ENCODE measurements around the gene HGF.

Gene HGF

DNA sequence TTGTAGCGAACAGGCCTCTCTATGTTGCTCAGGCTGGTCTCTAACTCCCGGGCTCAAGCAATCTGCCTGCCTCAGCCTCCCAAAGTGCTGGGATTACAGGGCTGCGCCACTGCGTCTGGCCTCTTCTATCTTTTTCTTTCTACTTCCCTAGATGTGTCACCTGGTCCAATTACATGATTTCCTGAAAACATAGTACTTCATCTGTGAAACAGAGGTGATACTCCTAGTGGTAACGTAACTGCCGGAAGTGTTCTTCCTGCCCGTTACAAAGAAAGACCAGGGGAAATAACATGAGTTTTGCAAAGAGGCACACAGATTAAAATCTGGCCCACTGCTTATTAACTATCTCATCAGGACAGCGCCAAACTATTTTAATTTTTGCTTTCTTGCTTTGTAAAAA, 18.4 kb upstream of the HGF start:
- H3K27me3 Mint-ChIP-seq = no peaks in the 10 kb centered on the region
- no peaks in the 10 kb centered on the region for H3K36me3 Mint-ChIP-seq (ENCODE audit: low read depth)
- no peak overlapping the region for H3K27ac Mint-ChIP-seq
- H3K4me1 Mint-ChIP-seq (ENCODE audit: low read depth) = no peaks in the 10 kb centered on the region
- peaks cover 2% of the 10 kb centered on the region for H3K9me3 Mint-ChIP-seq
- H3K4me3 Mint-ChIP-seq = no peak overlapping the region
- DNase-seq = no peak

DNA sequence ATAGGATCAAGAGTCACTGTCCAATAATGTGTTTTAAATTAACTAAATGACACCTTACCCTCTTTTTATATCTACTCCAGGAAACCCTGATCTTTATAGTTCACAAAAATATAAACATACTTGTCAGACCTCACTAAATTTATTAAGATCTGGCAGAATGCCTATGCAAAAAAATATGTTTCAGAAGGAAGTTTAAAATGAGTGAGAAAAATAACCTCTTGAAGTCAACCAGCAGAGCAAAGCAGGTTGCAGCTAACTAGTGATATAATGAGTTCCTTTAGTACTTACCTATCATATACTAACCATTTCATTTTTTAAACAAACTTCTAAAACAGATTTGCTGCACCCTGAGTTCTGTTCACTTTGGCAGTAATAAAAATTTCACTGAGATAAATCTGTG, 14.0 kb upstream of the HGF start:
- H3K27ac Mint-ChIP-seq = no peak overlapping the region
- H3K4me1 Mint-ChIP-seq (ENCODE audit: low read depth) = no peaks in the 10 kb centered on the region
- peaks cover 2% of the 10 kb centered on the region for H3K9me3 Mint-ChIP-seq

DNA sequence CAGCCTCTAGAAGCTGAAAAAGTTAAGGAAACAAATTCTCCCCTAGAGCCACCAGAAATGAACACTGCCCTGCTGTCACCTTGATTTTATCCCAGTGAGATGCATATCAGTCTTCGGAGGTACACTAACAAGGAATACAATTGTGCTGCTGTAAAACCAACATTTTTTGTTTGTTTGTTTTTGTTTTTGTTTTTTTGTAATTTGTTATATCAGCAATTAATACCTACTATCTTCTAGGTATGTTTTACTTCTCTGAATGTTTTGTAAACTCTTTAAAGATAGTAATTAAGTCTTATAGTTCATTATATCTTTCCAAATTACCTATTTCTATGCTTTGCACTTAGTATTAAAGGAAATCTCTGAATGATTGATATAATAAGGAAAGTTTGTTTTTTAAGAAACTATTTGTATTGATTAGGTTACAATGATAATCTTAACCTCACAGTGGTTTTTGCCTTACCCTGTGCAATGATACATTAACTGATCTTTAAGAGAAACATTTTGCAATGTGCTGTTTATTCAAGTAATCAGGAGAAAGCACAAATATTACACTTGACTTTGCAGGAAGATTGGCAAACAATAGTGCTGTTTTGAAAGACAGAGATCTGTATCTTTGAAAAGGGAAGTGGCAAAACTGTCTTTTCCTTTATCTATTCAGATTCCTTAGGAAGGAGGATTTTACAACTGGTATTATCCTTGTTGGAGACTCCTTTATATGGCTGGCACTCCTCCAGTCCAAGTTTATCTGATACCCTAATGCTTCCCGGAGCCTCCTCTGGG, 11.3 kb upstream of the HGF start:
- H3K36me3 Mint-ChIP-seq (ENCODE audit: low read depth) = no peaks in the 10 kb centered on the region
- peaks cover 2% of the 10 kb centered on the region for H3K9me3 Mint-ChIP-seq
- no peak overlapping the region for H3K4me3 Mint-ChIP-seq
- DNase-seq = no peak
- no peaks in the 10 kb centered on the region for H3K4me1 Mint-ChIP-seq (ENCODE audit: low read depth)
- H3K27ac Mint-ChIP-seq = no peak overlapping the region
- no peaks in the 10 kb centered on the region for H3K27me3 Mint-ChIP-seq

More for the DNA sequence above, 14.0 kb upstream of the HGF start:
- H3K4me3 Mint-ChIP-seq = no peak overlapping the region
- H3K36me3 Mint-ChIP-seq (ENCODE audit: low read depth) = no peaks in the 10 kb centered on the region
- no peaks in the 10 kb centered on the region for H3K27me3 Mint-ChIP-seq
- DNase-seq = no peak

DNA sequence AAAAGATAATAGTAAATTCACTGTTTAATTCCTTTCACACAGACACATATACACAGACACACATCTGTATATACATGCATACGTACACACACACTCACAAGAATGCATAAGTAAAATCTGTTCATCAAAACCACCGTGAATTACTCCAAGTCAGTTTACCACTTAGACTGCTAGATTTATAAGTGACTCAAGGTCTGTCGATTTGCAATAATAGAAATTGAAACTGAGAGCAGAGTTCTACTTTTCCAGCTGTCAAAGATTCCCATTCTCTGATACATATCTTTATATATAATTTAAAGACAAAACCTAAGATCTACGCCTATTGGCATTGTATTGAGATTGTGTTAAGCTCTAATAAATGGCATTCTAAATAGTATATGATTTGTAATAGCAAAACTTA, 9.9 kb upstream of the HGF start:
- Mint-ChIP-seq H3K36me3 (ENCODE audit: low read depth) (no peaks in the 10 kb centered on the region), H3K9me3 (peaks cover 2% of the 10 kb centered on the region), H3K27ac (no peak overlapping the region), H3K27me3 (no peaks in the 10 kb centered on the region), H3K4me3 (no peak overlapping the region), H3K4me1 (ENCODE audit: low read depth) (no peaks in the 10 kb centered on the region)
- no peak for DNase-seq

DNA sequence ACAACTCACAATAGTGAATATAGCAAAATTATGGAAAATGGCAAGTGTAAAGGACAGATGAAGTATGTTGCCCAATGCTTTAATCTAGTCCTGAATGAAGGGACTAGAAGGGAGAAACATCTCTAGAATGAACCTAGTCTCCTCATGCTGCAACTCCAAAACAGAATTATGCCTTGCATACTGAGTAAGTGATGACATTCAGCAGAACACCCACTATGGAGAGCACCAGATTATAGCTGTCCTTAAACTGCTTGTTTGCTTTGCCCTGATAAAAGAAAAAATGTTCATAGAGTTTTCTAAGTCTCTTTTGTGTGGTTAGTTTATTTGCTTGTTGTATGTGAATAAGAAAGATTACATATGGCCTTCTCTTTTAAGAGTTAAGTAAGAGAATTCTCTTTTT, 7.8 kb upstream of the HGF start:
- no peak overlapping the region for H3K4me3 Mint-ChIP-seq
- no peak for DNase-seq
- H3K4me1 Mint-ChIP-seq (ENCODE audit: low read depth) = no peaks in the 10 kb centered on the region
- peaks cover 2% of the 10 kb centered on the region for H3K9me3 Mint-ChIP-seq
- H3K27ac Mint-ChIP-seq = no peak overlapping the region
- H3K36me3 Mint-ChIP-seq (ENCODE audit: low read depth) = no peaks in the 10 kb centered on the region
- no peaks in the 10 kb centered on the region for H3K27me3 Mint-ChIP-seq

DNA sequence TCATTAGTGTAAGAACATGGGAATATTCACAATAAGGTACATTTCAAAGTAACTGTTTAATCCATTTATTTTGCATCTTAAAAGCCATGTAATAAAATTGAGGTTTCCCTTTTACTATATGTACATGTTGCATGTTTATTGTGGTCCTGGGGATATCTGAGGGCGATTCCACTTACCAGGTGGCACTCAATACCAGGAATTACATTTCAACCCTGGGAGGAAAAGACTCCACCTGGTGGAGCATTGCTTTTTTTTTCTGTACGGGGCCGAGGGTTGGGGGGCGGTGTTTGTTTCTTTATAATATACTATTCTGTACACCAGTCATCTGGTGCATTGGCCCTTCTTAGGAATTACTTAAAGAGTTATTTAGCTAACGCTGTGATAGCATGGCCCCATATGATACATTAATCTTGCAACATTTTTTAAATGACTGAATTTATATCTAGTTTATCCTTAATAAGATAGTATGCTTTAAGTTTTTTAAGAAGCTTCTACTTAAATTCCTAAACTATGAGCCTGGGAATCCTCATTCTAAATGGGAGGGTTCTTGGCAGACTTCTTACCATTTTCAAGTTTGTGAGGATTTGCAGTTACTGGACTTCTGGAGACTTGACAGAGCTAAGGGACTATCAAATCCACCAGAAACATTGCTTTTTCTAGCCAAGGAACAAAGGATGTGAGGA, 7.2 kb upstream of the HGF start:
- H3K4me3 Mint-ChIP-seq = no peak overlapping the region
- H3K9me3 Mint-ChIP-seq = peaks cover 2% of the 10 kb centered on the region
- no peaks in the 10 kb centered on the region for H3K36me3 Mint-ChIP-seq (ENCODE audit: low read depth)
- no peaks in the 10 kb centered on the region for H3K27me3 Mint-ChIP-seq
- DNase-seq = no peak
- no peaks in the 10 kb centered on the region for H3K4me1 Mint-ChIP-seq (ENCODE audit: low read depth)
- H3K27ac Mint-ChIP-seq = no peak overlapping the region

DNA sequence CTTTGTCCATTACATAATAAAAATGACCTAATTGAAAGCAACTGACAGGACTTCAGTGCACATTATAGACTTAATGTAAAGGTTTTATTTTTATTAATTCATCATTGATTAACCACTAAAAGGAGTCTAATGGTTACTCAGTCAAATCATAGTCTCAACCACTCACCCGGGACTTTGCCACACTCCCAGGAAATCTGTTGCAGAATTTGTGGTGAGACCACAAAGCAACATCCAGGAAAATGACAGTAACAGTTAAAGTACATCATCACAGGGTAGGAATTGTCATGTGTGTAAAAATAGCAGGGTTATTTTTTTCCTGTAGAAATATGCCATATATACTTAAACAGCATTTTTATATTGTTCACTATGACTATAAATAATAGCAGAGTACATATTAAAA, 6.3 kb upstream of the HGF start:
- Mint-ChIP-seq H3K27ac (no peak overlapping the region), H3K9me3 (peaks cover 2% of the 10 kb centered on the region), H3K4me3 (no peak overlapping the region), H3K4me1 (ENCODE audit: low read depth) (no peaks in the 10 kb centered on the region), H3K27me3 (no peaks in the 10 kb centered on the region), H3K36me3 (ENCODE audit: low read depth) (no peaks in the 10 kb centered on the region)
- no peak for DNase-seq

DNA sequence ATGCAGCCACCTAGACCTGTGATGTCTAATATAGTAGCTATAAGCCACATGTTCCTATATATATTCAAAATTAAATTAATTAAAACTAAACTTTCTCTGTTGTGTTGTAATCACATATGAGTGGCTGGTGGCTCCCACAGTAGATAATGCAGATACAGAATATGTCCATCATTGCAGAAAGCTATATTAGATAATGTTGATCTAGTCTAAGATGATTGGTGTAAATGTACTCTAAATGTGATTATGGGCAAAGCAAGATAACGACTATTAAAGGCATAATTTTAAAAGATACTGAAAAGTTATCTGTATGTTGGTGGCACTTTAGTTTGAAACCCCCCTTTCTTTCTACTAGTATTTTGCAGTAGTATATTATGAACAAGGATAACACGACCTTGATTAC, 5.7 kb upstream of the HGF start:
- Mint-ChIP-seq H3K9me3 (peaks cover 2% of the 10 kb centered on the region), H3K4me3 (no peak overlapping the region), H3K27ac (no peak overlapping the region), H3K36me3 (ENCODE audit: low read depth) (no peaks in the 10 kb centered on the region), H3K27me3 (no peaks in the 10 kb centered on the region), H3K4me1 (ENCODE audit: low read depth) (no peaks in the 10 kb centered on the region)
- DNase-seq = no peak

DNA sequence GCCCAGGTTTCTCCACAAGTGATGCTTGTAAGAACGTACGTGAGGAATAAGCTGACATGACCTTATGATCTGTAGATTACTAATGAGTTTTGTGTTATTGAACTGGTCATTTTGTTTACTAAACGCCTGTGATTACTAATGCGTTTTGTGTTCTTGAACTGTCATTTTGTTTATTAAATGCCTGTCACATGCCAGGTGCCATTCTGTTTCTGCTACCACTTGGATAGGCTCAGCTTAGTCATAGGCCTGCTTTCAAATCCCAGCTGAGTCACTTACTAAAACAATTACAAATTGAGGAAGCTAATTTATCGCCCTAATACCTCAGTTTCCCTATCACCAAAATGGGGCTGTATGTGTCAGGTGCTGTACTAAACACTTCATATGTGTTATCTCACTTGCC, 4.7 kb upstream of the HGF start:
- Mint-ChIP-seq H3K4me3 (no peak overlapping the region), H3K27ac (no peak overlapping the region), H3K27me3 (no peaks in the 10 kb centered on the region), H3K4me1 (ENCODE audit: low read depth) (no peaks in the 10 kb centered on the region), H3K9me3 (peaks cover 2% of the 10 kb centered on the region), H3K36me3 (ENCODE audit: low read depth) (no peaks in the 10 kb centered on the region)
- DNase-seq = no peak

DNA sequence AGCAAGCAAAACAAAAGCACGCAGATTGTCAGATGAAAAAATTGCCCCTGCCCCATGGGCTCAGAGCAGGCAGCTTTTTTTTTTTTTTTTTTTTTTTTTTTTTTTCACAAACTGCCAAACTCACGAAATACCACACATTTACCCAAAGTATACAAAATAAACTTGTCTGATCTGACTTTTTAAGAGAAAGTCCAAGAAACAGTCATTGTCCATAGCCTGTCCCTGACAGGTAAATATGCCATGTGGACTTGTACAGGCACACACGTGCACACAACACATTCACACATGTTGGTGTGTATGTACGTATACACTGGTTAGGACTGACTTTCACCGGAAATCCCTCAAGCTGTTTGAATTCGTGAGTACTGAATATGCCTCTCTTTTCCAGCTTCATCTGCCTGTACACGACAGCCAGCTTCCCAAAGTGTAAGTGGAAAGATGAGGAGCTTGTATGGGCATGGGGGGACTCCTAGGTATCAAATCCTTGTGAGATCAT, 929 bp upstream of the HGF start:
- H3K27ac Mint-ChIP-seq = no peak overlapping the region
- H3K9me3 Mint-ChIP-seq = no peaks in the 10 kb centered on the region
- no peaks in the 10 kb centered on the region for H3K36me3 Mint-ChIP-seq (ENCODE audit: low read depth)
- H3K4me1 Mint-ChIP-seq (ENCODE audit: low read depth) = no peaks in the 10 kb centered on the region
- H3K27me3 Mint-ChIP-seq = no peaks in the 10 kb centered on the region
- no peak overlapping the region for H3K4me3 Mint-ChIP-seq
- DNase-seq = no peak

DNA sequence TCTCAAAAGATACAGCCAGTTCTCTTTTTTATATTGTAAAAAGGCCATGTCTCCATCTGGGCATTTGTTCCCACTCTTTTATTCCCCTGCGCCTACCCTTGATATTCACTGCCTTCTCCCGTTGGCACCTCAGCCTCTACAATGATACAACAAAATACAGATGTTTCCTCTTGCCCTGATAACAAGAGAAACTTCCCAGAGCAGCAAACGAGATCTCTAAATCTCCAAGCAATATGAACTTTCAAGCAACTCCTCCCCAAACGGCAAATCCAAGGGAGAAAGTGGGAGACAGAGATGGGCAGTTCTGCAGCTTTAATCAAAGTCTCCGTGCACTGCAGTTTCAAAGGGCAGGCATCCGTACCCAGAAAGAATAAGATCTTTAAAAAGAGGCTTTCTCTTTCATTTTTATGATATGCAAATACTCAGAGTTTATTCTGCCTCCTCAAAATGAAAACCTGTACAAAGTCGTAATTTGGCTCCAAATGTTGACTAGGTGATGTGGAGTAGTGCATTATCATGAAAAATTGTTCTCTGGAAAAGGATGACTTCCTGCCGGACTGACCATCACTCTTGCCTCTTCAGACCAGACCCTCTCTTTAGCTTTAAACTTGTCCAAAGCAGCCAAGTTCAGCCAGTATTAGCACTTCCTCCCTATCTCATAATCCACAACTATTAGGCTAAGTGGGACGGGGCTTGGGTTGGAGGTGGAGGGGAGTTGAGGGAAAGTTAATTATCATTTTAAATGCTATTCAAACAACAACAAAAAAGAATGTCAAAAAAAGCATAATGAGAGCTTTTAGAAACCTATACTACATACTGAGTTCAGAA, 682 bp downstream of the HGF start:
- H3K36me3 Mint-ChIP-seq (ENCODE audit: low read depth) = no peaks in the 10 kb centered on the region
- no peaks in the 10 kb centered on the region for H3K4me1 Mint-ChIP-seq (ENCODE audit: low read depth)
- no peak overlapping the region for H3K4me3 Mint-ChIP-seq

DNA sequence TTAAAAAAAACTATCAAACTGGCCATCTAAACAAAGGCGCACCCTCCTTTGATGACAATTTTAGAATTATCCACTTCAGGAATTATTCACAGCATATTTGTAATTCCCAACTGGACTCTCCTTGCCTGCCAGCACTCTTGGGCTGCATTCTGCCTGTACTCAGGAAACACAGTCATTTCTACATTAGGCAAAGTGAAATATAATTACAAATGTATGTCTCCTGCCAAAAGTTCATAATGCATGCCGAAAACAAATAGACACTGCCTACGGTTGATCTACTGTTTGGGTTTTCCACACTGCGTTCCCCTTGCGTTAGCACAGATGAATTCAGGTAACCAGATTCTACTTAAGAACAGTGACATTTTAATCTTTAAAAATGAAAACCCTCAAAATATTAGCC, 1.9 kb downstream of the HGF start:
- Mint-ChIP-seq H3K27ac (no peak overlapping the region), H3K27me3 (no peaks in the 10 kb centered on the region), H3K36me3 (ENCODE audit: low read depth) (no peaks in the 10 kb centered on the region), H3K4me1 (ENCODE audit: low read depth) (no peaks in the 10 kb centered on the region), H3K4me3 (no peak overlapping the region), H3K9me3 (no peaks in the 10 kb centered on the region)
- DNase-seq = no peak

More for the DNA sequence above, 682 bp downstream of the HGF start:
- no peak for DNase-seq
- Mint-ChIP-seq H3K9me3 (no peaks in the 10 kb centered on the region), H3K27me3 (no peaks in the 10 kb centered on the region), H3K27ac (no peak overlapping the region)

DNA sequence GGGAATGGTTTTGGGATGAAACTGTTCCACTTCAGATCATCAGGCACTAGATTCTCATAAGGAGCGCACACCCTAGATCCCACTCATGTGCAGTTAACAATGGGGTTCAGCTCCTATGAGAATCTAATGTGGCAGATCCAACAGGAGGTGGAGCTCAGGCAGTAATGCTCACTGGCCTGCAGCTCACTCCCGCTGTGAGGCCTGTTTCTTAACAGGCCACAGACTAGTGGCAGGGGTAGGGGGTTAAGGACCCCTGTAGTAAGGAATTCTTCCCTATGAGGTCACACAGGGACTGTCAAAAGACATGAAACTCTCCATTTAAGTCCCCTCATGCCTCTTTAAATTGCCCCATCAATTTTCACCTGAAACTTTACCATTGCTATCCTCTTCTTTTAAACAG, 8.0 kb downstream of the HGF start:
- Mint-ChIP-seq H3K4me3 (no peak overlapping the region), H3K27me3 (no peaks in the 10 kb centered on the region), H3K4me1 (ENCODE audit: low read depth) (no peaks in the 10 kb centered on the region), H3K36me3 (ENCODE audit: low read depth) (no peaks in the 10 kb centered on the region), H3K27ac (no peak overlapping the region), H3K9me3 (no peaks in the 10 kb centered on the region)
- no peak for DNase-seq

DNA sequence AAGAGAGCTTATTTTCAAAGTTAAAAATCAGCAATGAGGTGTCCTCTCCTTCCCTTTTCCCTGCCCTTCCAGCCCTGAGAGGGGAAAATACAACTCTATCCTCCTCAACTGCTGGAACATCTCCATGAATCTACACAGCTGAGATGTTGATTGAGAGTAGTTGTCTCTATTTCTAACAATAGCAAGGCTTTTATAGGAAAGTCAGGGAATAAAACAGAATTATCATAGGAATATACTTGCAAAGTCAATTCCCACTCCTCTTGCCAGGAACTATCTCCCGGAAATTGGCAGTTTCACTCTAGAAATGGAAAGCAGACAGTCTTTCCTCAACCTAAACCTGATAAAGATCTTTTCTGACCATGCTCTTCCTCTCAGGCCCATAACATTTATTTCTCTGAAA, 8.8 kb downstream of the HGF start:
- Mint-ChIP-seq H3K4me3 (no peak overlapping the region), H3K27me3 (no peaks in the 10 kb centered on the region), H3K36me3 (ENCODE audit: low read depth) (no peaks in the 10 kb centered on the region), H3K4me1 (ENCODE audit: low read depth) (no peaks in the 10 kb centered on the region), H3K27ac (no peak overlapping the region), H3K9me3 (no peaks in the 10 kb centered on the region)
- DNase-seq = no peak
